Measurements from ENCODE around the gene KRT20. TPM values are rescaled to one million over a fixed set of nuclear protein-coding genes. Genes with fewer than 3 reads are reported as not detected.

The KRT20 gene
- total RNA-seq, 1 experiment from 2014 or later: 0.18 TPM

DNA sequence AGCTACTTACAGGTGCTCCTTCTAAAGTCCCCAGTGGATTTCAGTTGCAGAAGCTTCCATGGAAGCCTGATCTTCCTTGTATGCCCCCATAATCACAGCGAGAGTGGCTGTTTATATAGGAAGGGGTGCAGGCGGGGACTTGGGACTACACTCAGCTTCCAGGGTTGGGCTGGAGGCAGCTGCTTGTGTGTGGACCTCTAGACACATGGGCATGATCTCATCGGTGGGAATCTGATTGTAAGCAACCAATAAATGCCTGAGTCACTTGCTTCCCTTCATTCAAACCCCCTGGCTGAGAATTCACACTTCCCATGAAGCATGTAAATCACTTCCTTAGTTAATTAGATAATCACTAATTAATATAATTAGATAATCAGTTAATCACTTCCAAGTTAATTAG lies 1.0 kb upstream of the KRT20 start:
- intact Hi-C loops (cut with micrococcal nuclease): no loop called here
- peaks cover 5% of the 10 kb centered on the region; the same call in 1 of the 2 replicates for H3K4me1 ChIP-seq (ENCODE audit: insufficient read depth, low read length)
- no peaks in the 10 kb centered on the region for H3K9me2 ChIP-seq (replicated peaks; ENCODE audit: low read length)
- no peaks in the 10 kb centered on the region for H3K79me2 ChIP-seq (ENCODE audit: low read length)
- BruUV-seq (replicated peaks): no TSS peak
- CTCF ChIA-PET: no interaction called here
- no peak overlapping the region for H3K4me3 ChIP-seq (ENCODE audit: low read length)
- no peak overlapping the region for H2AFZ ChIP-seq (ENCODE audit: low read length)
- POLR2A ChIA-PET (ENCODE audit: unreplicated experiment): no interaction called here
- no peak for TF ChIP-seq EZH2phosphoT487 (IDR thresholded peaks at IDR 0.05; ENCODE audit: borderline replicate concordance, low read length)
- TF ChIP-seq, protein P1, sequence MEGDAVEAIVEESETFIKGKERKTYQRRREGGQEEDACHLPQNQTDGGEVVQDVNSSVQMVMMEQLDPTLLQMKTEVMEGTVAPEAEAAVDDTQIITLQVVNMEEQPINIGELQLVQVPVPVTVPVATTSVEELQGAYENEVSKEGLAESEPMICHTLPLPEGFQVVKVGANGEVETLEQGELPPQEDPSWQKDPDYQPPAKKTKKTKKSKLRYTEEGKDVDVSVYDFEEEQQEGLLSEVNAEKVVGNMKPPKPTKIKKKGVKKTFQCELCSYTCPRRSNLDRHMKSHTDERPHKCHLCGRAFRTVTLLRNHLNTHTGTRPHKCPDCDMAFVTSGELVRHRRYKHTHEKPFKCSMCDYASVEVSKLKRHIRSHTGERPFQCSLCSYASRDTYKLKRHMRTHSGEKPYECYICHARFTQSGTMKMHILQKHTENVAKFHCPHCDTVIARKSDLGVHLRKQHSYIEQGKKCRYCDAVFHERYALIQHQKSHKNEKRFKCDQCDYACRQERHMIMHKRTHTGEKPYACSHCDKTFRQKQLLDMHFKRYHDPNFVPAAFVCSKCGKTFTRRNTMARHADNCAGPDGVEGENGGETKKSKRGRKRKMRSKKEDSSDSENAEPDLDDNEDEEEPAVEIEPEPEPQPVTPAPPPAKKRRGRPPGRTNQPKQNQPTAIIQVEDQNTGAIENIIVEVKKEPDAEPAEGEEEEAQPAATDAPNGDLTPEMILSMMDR (conservative IDR thresholded peaks at IDR 0.05; ENCODE audit: low read depth, low read length): no peak
- no peak for TF ChIP-seq EZH2 (IDR thresholded peaks at IDR 0.05; ENCODE audit: low read length, unreplicated experiment)
- no peaks in the 10 kb centered on the region for H3K9me3 ChIP-seq (ENCODE audit: low read length)
- H4K20me1 ChIP-seq (ENCODE audit: low read length): no peaks in the 10 kb centered on the region
- no peak overlapping the region for H3K9ac ChIP-seq (ENCODE audit: low read length)
- no peak overlapping the region for H3K4me2 ChIP-seq (ENCODE audit: low read length)
- DNase-seq (peak; percentile 25), ATAC-seq (no peak)
- H3K27me3 ChIP-seq (ENCODE audit: low read length): no peaks in the 10 kb centered on the region
- no peak overlapping the region for H3K27ac ChIP-seq (ENCODE audit: low read length)
- no peaks in the 10 kb centered on the region for H3K36me3 ChIP-seq (ENCODE audit: low read depth, low read length)
- no peaks in the 10 kb centered on the region for H3F3A ChIP-seq (ENCODE audit: low read length, unreplicated experiment)

GRCh38 chr17:40883626-40884334 lies 1.3 kb downstream of the KRT20 start:
- no peak for ATAC-seq
- no peaks in the 10 kb centered on the region for H3K9me3 ChIP-seq (ENCODE audit: low read length)
- no peak overlapping the region for H3K4me3 ChIP-seq (ENCODE audit: low read length)
- no peaks in the 10 kb centered on the region for H3K27me3 ChIP-seq (ENCODE audit: low read length)
- H3K9ac ChIP-seq (ENCODE audit: low read length): no peak overlapping the region
- H4K20me1 ChIP-seq (ENCODE audit: low read length): no peaks in the 10 kb centered on the region
- BruUV-seq (replicated peaks): no TSS peak
- no peaks in the 10 kb centered on the region for H3K36me3 ChIP-seq (ENCODE audit: low read depth, low read length)
- ChIA-PET CTCF (no interaction called here), POLR2A (ENCODE audit: unreplicated experiment) (no interaction called here)
- no peak for DNase-seq
- no peaks in the 10 kb centered on the region for H3K9me2 ChIP-seq (replicated peaks; ENCODE audit: low read length)
- H3K4me1 ChIP-seq (ENCODE audit: insufficient read depth, low read length): peaks cover 5% of the 10 kb centered on the region; the same call in 1 of the 2 replicates
- H3K27ac ChIP-seq (ENCODE audit: low read length): no peak overlapping the region
- no peaks in the 10 kb centered on the region for H3F3A ChIP-seq (ENCODE audit: low read length, unreplicated experiment)
- intact Hi-C loops (cut with micrococcal nuclease): no loop called here
- no peak overlapping the region for H2AFZ ChIP-seq (ENCODE audit: low read length)
- no peak overlapping the region for H3K4me2 ChIP-seq (ENCODE audit: low read length)
- no peaks in the 10 kb centered on the region for H3K79me2 ChIP-seq (ENCODE audit: low read length)
- TF ChIP-seq EZH2 (IDR thresholded peaks at IDR 0.05; ENCODE audit: low read length, unreplicated experiment): no peak

- ChIA-PET CTCF (no interaction called here), POLR2A (ENCODE audit: unreplicated experiment) (no interaction called here)
- no peaks in the 10 kb centered on the region for H3K9me2 ChIP-seq (replicated peaks; ENCODE audit: low read length)
- H3K4me1 ChIP-seq (ENCODE audit: insufficient read depth, low read length): peaks cover 5% of the 10 kb centered on the region; the same call in 1 of the 2 replicates
- no peak overlapping the region for H3K4me2 ChIP-seq (ENCODE audit: low read length)
- H4K20me1 ChIP-seq (ENCODE audit: low read length): no peaks in the 10 kb centered on the region
- DNase-seq (no peak), ATAC-seq (no peak)
- no peak overlapping the region for H2AFZ ChIP-seq (ENCODE audit: low read length)
- BruUV-seq (replicated peaks): no TSS peak
- H3K36me3 ChIP-seq (ENCODE audit: low read depth, low read length): no peaks in the 10 kb centered on the region
- no peaks in the 10 kb centered on the region for H3K79me2 ChIP-seq (ENCODE audit: low read length)
- no peaks in the 10 kb centered on the region for H3K9me3 ChIP-seq (ENCODE audit: low read length)
- H3F3A ChIP-seq (ENCODE audit: low read length, unreplicated experiment): no peaks in the 10 kb centered on the region
- no peak overlapping the region for H3K27ac ChIP-seq (ENCODE audit: low read length)
- no peak overlapping the region for H3K4me3 ChIP-seq (ENCODE audit: low read length)
- no peaks in the 10 kb centered on the region for H3K27me3 ChIP-seq (ENCODE audit: low read length)
- TF ChIP-seq EZH2phosphoT487 (IDR thresholded peaks at IDR 0.05; ENCODE audit: borderline replicate concordance, low read length) (no peak), EZH2 (IDR thresholded peaks at IDR 0.05; ENCODE audit: low read length, unreplicated experiment) (no peak)
- TF ChIP-seq, protein P1 (conservative IDR thresholded peaks at IDR 0.05; ENCODE audit: low read depth, low read length): no peak
- intact Hi-C loops (cut with micrococcal nuclease): no loop called here
- no peak overlapping the region for H3K9ac ChIP-seq (ENCODE audit: low read length)
These were observed 2.0 kb downstream of the KRT20 start for GRCh38 chr17:40883031-40883430.
